Measurements from ENCODE around the gene MON1B. TPM values are rescaled to one million over a fixed set of nuclear protein-coding genes. Genes with fewer than 3 reads are reported as not detected.

MON1B gene
- total and polyA plus RNA-seq, 2 of the 13 experiments (the other 11 are each of a cell fraction or from before 2014, with no cell fraction given): 13.4 to 15.6 TPM

- no peak for TF ChIP-seq PREB (CRISPR knock-in tag; IDR thresholded peaks at IDR 0.05)
- TF ChIP-seq ATF7-NPFF (CRISPR knock-in tag; IDR thresholded peaks at IDR 0.05; ENCODE audit: low read depth): no peak
- no peak for TF ChIP-seq REPIN1 (CRISPR knock-in tag; IDR thresholded peaks at IDR 0.05; ENCODE audit: borderline replicate concordance, low read depth)
- TF ChIP-seq ZC3H4 (CRISPR knock-in tag; IDR thresholded peaks at IDR 0.05; ENCODE audit: borderline replicate concordance): no peak
- TF ChIP-seq ZNF563 (CRISPR knock-in tag; IDR thresholded peaks at IDR 0.05): 0 out of 2 replicates have a peak, but pooled peaks have one; percentile 0
- TF ChIP-seq ZC3H13 (CRISPR knock-in tag; IDR thresholded peaks at IDR 0.05): 0 out of 2 replicates have a peak, but pooled peaks have one; percentile 31
- no peak for TF ChIP-seq SP1 (IDR thresholded peaks at IDR 0.05)
- peak; percentile 58; the same call in 1 of the 2 replicates for TF ChIP-seq SP1 (CRISPR knock-in tag; IDR thresholded peaks at IDR 0.05)
- no peak for TF ChIP-seq ZSCAN20 (CRISPR knock-in tag; IDR thresholded peaks at IDR 0.05; ENCODE audit: borderline replicate concordance)
- no peak for TF ChIP-seq ZNF556 (CRISPR knock-in tag; IDR thresholded peaks at IDR 0.05; ENCODE audit: borderline replicate concordance)
- TF ChIP-seq MATR3 (CRISPR knock-in tag; IDR thresholded peaks at IDR 0.05): no peak
- no peak for TF ChIP-seq ZNF546 (CRISPR knock-in tag; conservative IDR thresholded peaks at IDR 0.05)
- TF ChIP-seq PRDM10 (CRISPR knock-in tag; IDR thresholded peaks at IDR 0.05; ENCODE audit: low read depth): no peak
- TF ChIP-seq POGK (CRISPR knock-in tag; conservative IDR thresholded peaks at IDR 0.05): 0 out of 2 replicates have a peak, but pooled peaks have one; percentile 24
- TF ChIP-seq TFAP4 (IDR thresholded peaks at IDR 0.05; ENCODE audit: borderline replicate concordance, low read depth): 0 out of 2 replicates have a peak, but pooled peaks have one; percentile 11
- TF ChIP-seq CTCF (CRISPR knock-in tag; IDR thresholded peaks at IDR 0.05): no peak
- no peak for TF ChIP-seq ZNF296 (CRISPR knock-in tag; conservative IDR thresholded peaks at IDR 0.05)
- no peak for TF ChIP-seq ZKSCAN1 (IDR thresholded peaks at IDR 0.05; ENCODE audit: low read length)
- TF ChIP-seq ZNF550 (CRISPR knock-in tag; IDR thresholded peaks at IDR 0.05; ENCODE audit: borderline replicate concordance): no peak
- TF ChIP-seq ZNF644 (CRISPR knock-in tag; IDR thresholded peaks at IDR 0.05; ENCODE audit: low read depth): 0 out of 2 replicates have a peak, but pooled peaks have one; percentile 52
Measured at GRCh38 chr16:77211880-77212740, 21.1 kb downstream of the MON1B start (continued).
